ENCODE data around the gene TP53TG3B.
"Not testable (repeated sequence)": the region's sequence is repeated elsewhere in the genome, so short reads cannot be mapped to it uniquely, and the experiment has no call there.

- TF ChIP-seq CTCF, POLR2A (IDR thresholded peaks at IDR 0.05): not testable (repeated sequence)
Measured at GRCh38 chr16:33336226-33337012, 24.2 kb upstream of the TP53TG3B start.

Data from heart left ventricle (tissue), 13 donors.